HepG2 (cell line): ENCODE data around the gene SELENOW. TPM values are rescaled to one million over a fixed set of nuclear protein-coding genes. Genes with fewer than 3 reads are reported as not detected.

ENCODE experiments used
- HDAC6 ChIP-seq: fragments of 200-600 bp; sonication (generic); IDR thresholded peaks from 2 replicates; pipeline ENCODE4 v1.7.0; 2017; ENCODE audit warnings: mild to moderate bottlenecking, antibody characterized with exemption, low read length, low read depth
- HNF4A ChIP-seq: sonication (generic); formaldehyde crosslinking; IDR thresholded peaks from 2 replicates; pipeline ENCODE4 v1.4.0; 2020; ENCODE audit warnings: missing genetic modification reagents
- KLF12 ChIP-seq: sonication (generic); formaldehyde crosslinking; IDR thresholded peaks from 2 replicates; pipeline ENCODE4 v1.4.0; 2020; ENCODE audit warnings: missing genetic modification reagents, borderline replicate concordance
- KLF16 ChIP-seq, 2 experiments: sonication (generic) in 1 of 2; formaldehyde crosslinking in 1 of 2; IDR thresholded peaks; 2 replicates each; pipeline versions ENCODE4 v1.6.1 to v1.8.0; 2016 to 2023; ENCODE audit warnings: missing genetic modification reagents in 2 of 2, missing compliant biosample characterization in 1 of 2
- NFKB2 ChIP-seq: sonication (generic); formaldehyde crosslinking; IDR thresholded peaks from 2 replicates; pipeline ENCODE4 v1.4.0; 2020; ENCODE audit warnings: missing genetic modification reagents, borderline replicate concordance
- SIX1 ChIP-seq: sonication (generic); formaldehyde crosslinking; IDR thresholded peaks from 2 replicates; pipeline ENCODE4 v1.4.0; 2020; ENCODE audit warnings: missing genetic modification reagents, borderline replicate concordance
- SRSF1 ChIP-seq: fragments of 200-400 bp; formaldehyde crosslinking; optimal IDR thresholded peaks from 2 replicates; pipeline ENCODE3; 2017; ENCODE audit warnings: mild to moderate bottlenecking, low read depth, low read length, moderate library complexity
- SYNCRIP ChIP-seq: fragments of 200-400 bp; formaldehyde crosslinking; IDR thresholded peaks from 2 replicates; pipeline ENCODE4 v1.6.1; 2018; ENCODE audit warnings: mild to moderate bottlenecking, low read depth, low read length; ENCODE audit not compliant: insufficient read depth
- ZNF205 ChIP-seq: IDR thresholded peaks from 2 replicates; pipeline ENCODE4 v1.6.1; 2018; ENCODE audit warnings: missing biosample characterization, missing genetic modification reagents
- ZNF326 ChIP-seq: sonication (generic); formaldehyde crosslinking; IDR thresholded peaks from 2 replicates; pipeline ENCODE4 v1.4.0; 2020; ENCODE audit warnings: missing genetic modification reagents, borderline replicate concordance
- ZNF333 ChIP-seq: sonication (generic); formaldehyde crosslinking; IDR thresholded peaks from 2 replicates; pipeline ENCODE4 v1.4.0; 2020; ENCODE audit warnings: mild to moderate bottlenecking, missing genetic modification reagents, borderline replicate concordance
- ZNF430 ChIP-seq: sonication (generic); formaldehyde crosslinking; IDR thresholded peaks from 2 replicates; pipeline ENCODE4 v1.9.0; 2021; ENCODE audit warnings: mild to moderate bottlenecking, missing genetic modification reagents
- ZNF550 ChIP-seq: sonication (generic); formaldehyde crosslinking; IDR thresholded peaks from 2 replicates; pipeline ENCODE4 v1.4.0; 2020; ENCODE audit warnings: mild to moderate bottlenecking, missing genetic modification reagents, borderline replicate concordance
- ZNF879 ChIP-seq: sonication (generic); formaldehyde crosslinking; IDR thresholded peaks from 2 replicates; pipeline ENCODE4 v1.8.1; 2023; ENCODE audit warnings: missing genetic modification reagents
- polyA plus RNA-seq, 8 experiments: library from polyadenylated mRNA; depleted of rRNA in 3 of 8; stranded (reverse) in 7 of 8; unstranded in 1 of 8; fragments of >200 nt; fragmentation: Illumina TruSeq in 4 of 8; extraction: Trizol in 4 of 8; gene quantifications; 2 replicates each; pipeline versions ENCODE4 v1.2.1 to v1.2.3, GENCODE V29; 2011 to 2016; ENCODE audit warnings: low read depth in 4 of 8, missing spikeins in 1 of 8, mixed read lengths in 1 of 8; ENCODE audit not compliant: insufficient read depth in 1 of 8
- total RNA-seq, 5 experiments: library from RNA; depleted of rRNA; stranded (reverse); fragments of >200 nt; fragmentation: Illumina TruSeq; extraction: Trizol; gene quantifications; 2 replicates each; pipeline ENCODE4 v1.2.3, GENCODE V29; 2016; ENCODE audit warnings: low read depth in 1 of 5
- TF ChIP-seq, protein P1 (sequence below): IDR thresholded peaks from 2 replicates; pipeline ENCODE4 v1.6.1; 2016; ENCODE audit warnings: low read depth, missing genetic modification reagents, missing compliant biosample characterization

The SELENOW gene
- total and polyA plus RNA-seq, 2 of the 13 experiments (the other 11 are each of a cell fraction or from before 2014, with no cell fraction given): 50.3 to 64.7 TPM

DNA sequence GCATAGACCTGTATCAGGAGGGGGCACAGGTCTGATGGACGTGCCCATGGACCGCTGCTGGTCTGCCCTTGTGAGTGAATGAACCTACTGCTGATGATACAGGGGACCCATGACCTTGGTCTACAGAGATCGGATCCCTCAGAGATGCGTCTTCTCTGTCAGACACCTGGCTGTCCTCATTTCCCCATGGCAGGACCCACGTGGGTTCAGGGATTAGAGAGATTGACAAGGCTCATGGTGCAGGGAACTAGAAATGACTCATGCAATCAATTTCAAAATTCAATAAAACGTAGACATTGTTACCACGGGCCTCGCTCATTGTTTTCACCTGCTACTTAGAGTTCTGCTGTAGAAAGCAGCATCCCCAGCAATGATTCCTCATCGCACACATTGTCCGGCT lies 26.8 kb downstream of the SELENOW start (continued):
- TF ChIP-seq, protein P1, sequence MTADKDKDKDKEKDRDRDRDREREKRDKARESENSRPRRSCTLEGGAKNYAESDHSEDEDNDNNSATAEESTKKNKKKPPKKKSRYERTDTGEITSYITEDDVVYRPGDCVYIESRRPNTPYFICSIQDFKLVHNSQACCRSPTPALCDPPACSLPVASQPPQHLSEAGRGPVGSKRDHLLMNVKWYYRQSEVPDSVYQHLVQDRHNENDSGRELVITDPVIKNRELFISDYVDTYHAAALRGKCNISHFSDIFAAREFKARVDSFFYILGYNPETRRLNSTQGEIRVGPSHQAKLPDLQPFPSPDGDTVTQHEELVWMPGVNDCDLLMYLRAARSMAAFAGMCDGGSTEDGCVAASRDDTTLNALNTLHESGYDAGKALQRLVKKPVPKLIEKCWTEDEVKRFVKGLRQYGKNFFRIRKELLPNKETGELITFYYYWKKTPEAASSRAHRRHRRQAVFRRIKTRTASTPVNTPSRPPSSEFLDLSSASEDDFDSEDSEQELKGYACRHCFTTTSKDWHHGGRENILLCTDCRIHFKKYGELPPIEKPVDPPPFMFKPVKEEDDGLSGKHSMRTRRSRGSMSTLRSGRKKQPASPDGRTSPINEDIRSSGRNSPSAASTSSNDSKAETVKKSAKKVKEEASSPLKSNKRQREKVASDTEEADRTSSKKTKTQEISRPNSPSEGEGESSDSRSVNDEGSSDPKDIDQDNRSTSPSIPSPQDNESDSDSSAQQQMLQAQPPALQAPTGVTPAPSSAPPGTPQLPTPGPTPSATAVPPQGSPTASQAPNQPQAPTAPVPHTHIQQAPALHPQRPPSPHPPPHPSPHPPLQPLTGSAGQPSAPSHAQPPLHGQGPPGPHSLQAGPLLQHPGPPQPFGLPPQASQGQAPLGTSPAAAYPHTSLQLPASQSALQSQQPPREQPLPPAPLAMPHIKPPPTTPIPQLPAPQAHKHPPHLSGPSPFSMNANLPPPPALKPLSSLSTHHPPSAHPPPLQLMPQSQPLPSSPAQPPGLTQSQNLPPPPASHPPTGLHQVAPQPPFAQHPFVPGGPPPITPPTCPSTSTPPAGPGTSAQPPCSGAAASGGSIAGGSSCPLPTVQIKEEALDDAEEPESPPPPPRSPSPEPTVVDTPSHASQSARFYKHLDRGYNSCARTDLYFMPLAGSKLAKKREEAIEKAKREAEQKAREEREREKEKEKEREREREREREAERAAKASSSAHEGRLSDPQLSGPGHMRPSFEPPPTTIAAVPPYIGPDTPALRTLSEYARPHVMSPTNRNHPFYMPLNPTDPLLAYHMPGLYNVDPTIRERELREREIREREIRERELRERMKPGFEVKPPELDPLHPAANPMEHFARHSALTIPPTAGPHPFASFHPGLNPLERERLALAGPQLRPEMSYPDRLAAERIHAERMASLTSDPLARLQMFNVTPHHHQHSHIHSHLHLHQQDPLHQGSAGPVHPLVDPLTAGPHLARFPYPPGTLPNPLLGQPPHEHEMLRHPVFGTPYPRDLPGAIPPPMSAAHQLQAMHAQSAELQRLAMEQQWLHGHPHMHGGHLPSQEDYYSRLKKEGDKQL (CRISPR knock-in tag): no peak
- TF ChIP-seq SYNCRIP: no peak
- no peak for TF ChIP-seq HDAC6
- no peak for TF ChIP-seq SIX1 (CRISPR knock-in tag)
- TF ChIP-seq HNF4A (CRISPR knock-in tag): no peak
- TF ChIP-seq ZNF333: no peak
- TF ChIP-seq ZNF879 (CRISPR knock-in tag): no peak
- no peak for TF ChIP-seq NFKB2
- TF ChIP-seq KLF16 (CRISPR knock-in tag; IDR thresholded peaks at IDR 0.05): no peak
- no peak for TF ChIP-seq ZNF550 (CRISPR knock-in tag)
- TF ChIP-seq SRSF1: no peak
- no peak for TF ChIP-seq ZNF326 (CRISPR knock-in tag)
- TF ChIP-seq KLF12 (CRISPR knock-in tag): no peak
- TF ChIP-seq ZNF205 (CRISPR knock-in tag): no peak
- TF ChIP-seq ZNF430 (CRISPR knock-in tag): no peak
